Measurements from ENCODE around the gene KMO. TPM values are rescaled to one million over a fixed set of nuclear protein-coding genes. Genes with fewer than 3 reads are reported as not detected.

Gene KMO
- total and polyA plus RNA-seq, 2 of the 8 experiments (the other 6 are each of a cell fraction or from before 2014, with no cell fraction given) = not detected

DNA sequence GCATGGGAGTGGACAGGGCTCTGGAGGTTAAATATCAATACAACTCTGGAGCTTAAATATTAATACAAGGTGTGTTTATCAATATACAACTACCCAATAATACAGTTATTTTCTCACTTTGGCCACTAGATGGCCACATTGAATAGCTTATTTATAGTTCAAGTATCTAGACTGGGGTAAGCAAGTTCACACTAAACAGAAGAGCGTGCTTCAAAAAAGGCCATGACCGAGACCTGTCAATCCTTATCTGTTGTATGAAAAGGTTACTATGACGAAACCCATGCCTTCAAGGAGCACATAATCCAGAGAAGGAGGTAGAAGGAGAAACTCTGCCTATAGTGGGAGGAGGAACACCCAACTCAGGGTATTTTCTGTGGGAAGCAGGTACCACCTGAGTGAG, 78.9 kb downstream of the KMO start (continued):
- TF ChIP-seq, protein P1, sequence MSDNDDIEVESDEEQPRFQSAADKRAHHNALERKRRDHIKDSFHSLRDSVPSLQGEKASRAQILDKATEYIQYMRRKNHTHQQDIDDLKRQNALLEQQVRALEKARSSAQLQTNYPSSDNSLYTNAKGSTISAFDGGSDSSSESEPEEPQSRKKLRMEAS (IDR thresholded peaks at IDR 0.05) = no peak
- no peak for TF ChIP-seq POLR2AphosphoS5 (IDR thresholded peaks at IDR 0.05; ENCODE audit: low read depth, low read length)
